Neural cell (in vitro differentiated cells): Measurements from ENCODE around the gene PRDM13.
"Not testable (repeated sequence)": the region's sequence is repeated elsewhere in the genome, so short reads cannot be mapped to it uniquely, and the experiment has no call there.

Source experiments
- CTCF ChIP-seq: fragments of 450-650 bp; IDR thresholded peaks from 2 replicates; pipeline ENCODE4 v1.5.1; 2014; ENCODE audit warnings: antibody characterized with exemption, mild to moderate bottlenecking, moderate library complexity; ENCODE audit not compliant: poor library complexity, severe bottlenecking
- EZH2 ChIP-seq: fragments of 200-600, 300-800 bp; shearing (Covaris generic), sonication (generic); IDR thresholded peaks from 2 replicates; pipeline ENCODE4 v1.6.1; 2014; ENCODE audit warnings: antibody characterized with exemption, low read length, borderline replicate concordance, mild to moderate bottlenecking; ENCODE audit not compliant: insufficient read depth, poor library complexity, severe bottlenecking
- POLR2AphosphoS5 ChIP-seq: IDR thresholded peaks from 2 replicates; pipeline ENCODE4 v1.6.1; 2012
- RAD21 ChIP-seq: fragments of 450-650 bp; conservative IDR thresholded peaks from 2 replicates; pipeline ENCODE4 v1.6.1; 2014; ENCODE audit warnings: antibody characterized with exemption, mild to moderate bottlenecking, moderate library complexity
- TAF1 ChIP-seq: IDR thresholded peaks from 2 replicates; pipeline ENCODE4 v1.6.1; 2012; ENCODE audit warnings: low read depth
- TF ChIP-seq, protein P1 (sequence below): IDR thresholded peaks from 2 replicates; pipeline ENCODE4 v1.6.1; 2012; ENCODE audit warnings: borderline replicate concordance

GRCh38 chr6:99622044-99622443 lies 15.4 kb downstream of the PRDM13 start:
- not testable (repeated sequence) for TF ChIP-seq CTCF, TAF1, RAD21, POLR2AphosphoS5, EZH2
- TF ChIP-seq, protein P1, sequence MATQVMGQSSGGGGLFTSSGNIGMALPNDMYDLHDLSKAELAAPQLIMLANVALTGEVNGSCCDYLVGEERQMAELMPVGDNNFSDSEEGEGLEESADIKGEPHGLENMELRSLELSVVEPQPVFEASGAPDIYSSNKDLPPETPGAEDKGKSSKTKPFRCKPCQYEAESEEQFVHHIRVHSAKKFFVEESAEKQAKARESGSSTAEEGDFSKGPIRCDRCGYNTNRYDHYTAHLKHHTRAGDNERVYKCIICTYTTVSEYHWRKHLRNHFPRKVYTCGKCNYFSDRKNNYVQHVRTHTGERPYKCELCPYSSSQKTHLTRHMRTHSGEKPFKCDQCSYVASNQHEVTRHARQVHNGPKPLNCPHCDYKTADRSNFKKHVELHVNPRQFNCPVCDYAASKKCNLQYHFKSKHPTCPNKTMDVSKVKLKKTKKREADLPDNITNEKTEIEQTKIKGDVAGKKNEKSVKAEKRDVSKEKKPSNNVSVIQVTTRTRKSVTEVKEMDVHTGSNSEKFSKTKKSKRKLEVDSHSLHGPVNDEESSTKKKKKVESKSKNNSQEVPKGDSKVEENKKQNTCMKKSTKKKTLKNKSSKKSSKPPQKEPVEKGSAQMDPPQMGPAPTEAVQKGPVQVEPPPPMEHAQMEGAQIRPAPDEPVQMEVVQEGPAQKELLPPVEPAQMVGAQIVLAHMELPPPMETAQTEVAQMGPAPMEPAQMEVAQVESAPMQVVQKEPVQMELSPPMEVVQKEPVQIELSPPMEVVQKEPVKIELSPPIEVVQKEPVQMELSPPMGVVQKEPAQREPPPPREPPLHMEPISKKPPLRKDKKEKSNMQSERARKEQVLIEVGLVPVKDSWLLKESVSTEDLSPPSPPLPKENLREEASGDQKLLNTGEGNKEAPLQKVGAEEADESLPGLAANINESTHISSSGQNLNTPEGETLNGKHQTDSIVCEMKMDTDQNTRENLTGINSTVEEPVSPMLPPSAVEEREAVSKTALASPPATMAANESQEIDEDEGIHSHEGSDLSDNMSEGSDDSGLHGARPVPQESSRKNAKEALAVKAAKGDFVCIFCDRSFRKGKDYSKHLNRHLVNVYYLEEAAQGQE, result not testable (repeated sequence)
